CD14-positive monocyte (primary cell): ENCODE measurements around the gene RBFOX1. TPM values are rescaled to one million over a fixed set of nuclear protein-coding genes. Genes with fewer than 3 reads are reported as not detected.

Experiments
- DNase-seq, 3 donors: peaks; one replicate each; pipeline ENCODE4 v3.0.0-alpha.2; 2011 to 2022
- H2AFZ ChIP-seq: 2 replicates; pipeline ENCODE4 v1.6.0; 2012; ENCODE audit warnings: mild to moderate bottlenecking, low read depth, low read length, inconsistent platforms; ENCODE audit not compliant: insufficient read depth, poor library complexity, severe bottlenecking
- H3K27ac ChIP-seq, 2 donors: 1 replicate in 1 of 2; 2 replicates in 1 of 2; pipeline ENCODE4 v1.5.1; 2012 to 2013; ENCODE audit warnings: low read length in 2 of 2, control low read depth in 1 of 2, inconsistent platforms in 1 of 2, low read depth in 1 of 2, mild to moderate bottlenecking in 1 of 2
- H3K27me3 ChIP-seq, 2 donors: one replicate each; pipeline versions ENCODE4 v1.6.0 to v1.6.1; 2011 to 2013; ENCODE audit warnings: low read length in 2 of 2; ENCODE audit not compliant: control insufficient read depth in 2 of 2, insufficient read depth in 2 of 2
- H3K36me3 ChIP-seq, 2 donors: replicated peaks in 1 of 2; 1 replicate in 1 of 2; 2 replicates in 1 of 2; pipeline versions ENCODE4 v1.5.1 to v1.6.1; 2012 to 2013; ENCODE audit warnings: low read length in 2 of 2, control low read depth in 1 of 2, inconsistent platforms in 1 of 2, mild to moderate bottlenecking in 1 of 2; ENCODE audit not compliant: insufficient read depth in 2 of 2, control insufficient read depth in 1 of 2
- H3K4me1 ChIP-seq, 2 donors: 1 replicate in 1 of 2; 2 replicates in 1 of 2; pipeline versions ENCODE4 v1.5.1 to v1.6.1; 2012 to 2013; ENCODE audit warnings: low read length in 2 of 2, control low read depth in 1 of 2, inconsistent platforms in 1 of 2, mild to moderate bottlenecking in 1 of 2, moderate library complexity in 1 of 2; ENCODE audit not compliant: insufficient read depth in 2 of 2, control insufficient read depth in 1 of 2
- H3K4me2 ChIP-seq: replicated peaks from 2 replicates; pipeline ENCODE3; 2012; ENCODE audit warnings: low read length, moderate library complexity, mild to moderate bottlenecking; ENCODE audit not compliant: poor library complexity, severe bottlenecking; ENCODE audit errors: extremely low read depth
- H3K4me3 ChIP-seq, 3 experiments: fragments of 200-600 bp in 1 of 3; sonication (generic) in 1 of 3; replicated peaks in 1 of 3; 1 replicate in 2 of 3; 2 replicates in 1 of 3; pipeline ENCODE4 v1.5.1; 2011 to 2013; ENCODE audit warnings: low read length in 3 of 3, mild to moderate bottlenecking in 3 of 3, control low read depth in 2 of 3, low read depth in 2 of 3, inconsistent platforms in 1 of 3, moderate library complexity in 1 of 3
- H3K79me2 ChIP-seq: 2 replicates; pipeline ENCODE4 v1.6.0; 2012; ENCODE audit warnings: mild to moderate bottlenecking, control low read depth, inconsistent platforms, low read length, moderate library complexity; ENCODE audit not compliant: insufficient read depth
- H3K9ac ChIP-seq: 2 replicates; pipeline ENCODE4 v1.6.0; 2017; ENCODE audit warnings: low read length, mild to moderate bottlenecking; ENCODE audit not compliant: insufficient read depth, poor library complexity, severe bottlenecking
- H3K9me3 ChIP-seq, 2 donors: replicated peaks in 1 of 2; 1 replicate in 1 of 2; 2 replicates in 1 of 2; pipeline versions ENCODE4 v1.5.1 to v1.6.1; 2012 to 2013; ENCODE audit warnings: low read length in 2 of 2, control low read depth in 1 of 2; ENCODE audit not compliant: control insufficient read depth in 1 of 2, insufficient read depth in 1 of 2
- H4K20me1 ChIP-seq: 2 replicates; pipeline ENCODE4 v1.6.0; 2012; ENCODE audit warnings: mild to moderate bottlenecking, low read length, control low read depth, moderate library complexity; ENCODE audit not compliant: insufficient read depth
- H3K27ac Mint-ChIP-seq, 7 donors: one replicate each; pipeline ENCODE4 v1.8.0; 2020; ENCODE audit warnings: mild to moderate bottlenecking in 7 of 7, mixed read lengths in 7 of 7, moderate library complexity in 6 of 7, inconsistent platforms in 2 of 7
- H3K27me3 Mint-ChIP-seq, 3 donors: one replicate each; pipeline ENCODE4 v1.8.0; 2021 to 2022; ENCODE audit warnings: low read depth in 3 of 3, mild to moderate bottlenecking in 3 of 3, mixed read lengths in 3 of 3, moderate library complexity in 3 of 3, inconsistent platforms in 1 of 3
- H3K36me3 Mint-ChIP-seq, 2 donors: one replicate each; pipeline ENCODE4 v1.8.0; 2020; ENCODE audit warnings: mixed read lengths in 2 of 2, inconsistent platforms in 1 of 2, mild to moderate bottlenecking in 1 of 2
- H3K4me1 Mint-ChIP-seq: one replicate; pipeline ENCODE4 v1.8.0; 2020; ENCODE audit warnings: mild to moderate bottlenecking, mixed read lengths
- H3K4me3 Mint-ChIP-seq, 2 donors: one replicate each; pipeline ENCODE4 v1.8.0; 2020; ENCODE audit warnings: mild to moderate bottlenecking in 2 of 2, mixed read lengths in 2 of 2, moderate library complexity in 1 of 2
- H3K9me3 Mint-ChIP-seq, 7 donors: one replicate each; pipeline ENCODE4 v1.8.0; 2020 to 2022; ENCODE audit warnings: mixed read lengths in 7 of 7, mild to moderate bottlenecking in 6 of 7, moderate library complexity in 6 of 7, inconsistent platforms in 2 of 7
- WGBS: methylation state at CpG from one replicate; pipeline ENCODE4 v1.1.5; 2013; ENCODE audit warnings: missing lambda C conversion rate; ENCODE audit not compliant: insufficient coverage; 5-methylcytosine and 5-hydroxymethylcytosine counted together
- intact Hi-C, 2 donors: fragments of 100-400 bp; cut with micrococcal nuclease; formaldehyde crosslinking; loops; one replicate each; pipeline versions ENCODE4 v1.15.0 to v1.15.1; 2023
- polyA plus RNA-seq, 3 donors: library from polyadenylated mRNA; depleted of rRNA in 1 of 3; unstranded in 2 of 3; stranded (reverse) in 1 of 3; fragments of 300-500 nt in 2 of 3; fragments of >200 nt in 1 of 3; fragmentation: Illumina TruSeq in 2 of 3; gene quantifications; 1 replicate in 2 of 3; 2 replicates in 1 of 3; pipeline ENCODE4 v1.2.3, GENCODE V29; 2012 to 2021
- TF ChIP-seq, protein P1 (sequence below): fragments of 200-600 bp; IDR thresholded peaks from one replicate; pipeline ENCODE4 v1.8.0; 2022; ENCODE audit warnings: antibody characterized with exemption, mild to moderate bottlenecking

Gene RBFOX1
- polyA plus RNA-seq, 3 donors: not detected

DNA sequence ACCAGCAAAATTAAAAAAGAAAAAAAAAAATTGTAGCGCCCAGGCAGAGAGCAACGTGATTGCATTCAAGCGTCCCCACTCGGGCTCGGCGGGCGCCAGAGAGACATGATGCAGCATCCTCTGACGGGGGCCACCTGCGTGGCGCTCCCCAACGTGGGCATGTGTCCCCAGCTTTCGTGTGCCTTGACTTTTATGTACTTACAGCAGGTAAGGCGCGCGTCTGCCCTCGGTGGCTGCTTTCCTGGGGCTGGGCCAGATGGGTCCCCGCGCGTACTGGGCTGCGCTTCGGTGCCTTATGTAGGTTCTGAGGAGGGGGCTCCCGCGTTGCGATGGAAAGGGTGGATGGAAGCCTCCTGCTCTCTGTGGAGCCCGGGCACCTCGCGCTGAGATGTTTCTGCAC, 28.4 kb upstream of the RBFOX1 start:
- Histone ChIP-seq H4K20me1 (no peaks in the 10 kb centered on the region), H3K4me1 (no peaks in the 10 kb centered on the region), H3K4me3 (no peak overlapping the region), H3K27ac (no peak overlapping the region), H3K4me2 (no peak overlapping the region), H3K9ac (no peak overlapping the region), H3K9me3 (no peaks in the 10 kb centered on the region), H3K36me3 (no peaks in the 10 kb centered on the region), H3K79me2 (no peaks in the 10 kb centered on the region), H2AFZ (no peak overlapping the region), H3K27me3 (peaks cover 21 to 40% of the 10 kb centered on the region in 2 donors)
- Mint-ChIP-seq H3K4me1 (no peaks in the 10 kb centered on the region), H3K27me3 (peaks cover 39 to 40% (median 39%) of the 10 kb centered on the region in 3 donors), H3K27ac (no peak overlapping the region), H3K9me3 (peaks cover 0 to 7% (median 4%) of the 10 kb centered on the region in 7 donors), H3K36me3 (no peaks in the 10 kb centered on the region), H3K4me3 (peak overlapping the region in 1 of 2 donors; percentile 64)
- DNase-seq: no peak
- intact Hi-C loops: no loop called here
- TF ChIP-seq, protein P1, sequence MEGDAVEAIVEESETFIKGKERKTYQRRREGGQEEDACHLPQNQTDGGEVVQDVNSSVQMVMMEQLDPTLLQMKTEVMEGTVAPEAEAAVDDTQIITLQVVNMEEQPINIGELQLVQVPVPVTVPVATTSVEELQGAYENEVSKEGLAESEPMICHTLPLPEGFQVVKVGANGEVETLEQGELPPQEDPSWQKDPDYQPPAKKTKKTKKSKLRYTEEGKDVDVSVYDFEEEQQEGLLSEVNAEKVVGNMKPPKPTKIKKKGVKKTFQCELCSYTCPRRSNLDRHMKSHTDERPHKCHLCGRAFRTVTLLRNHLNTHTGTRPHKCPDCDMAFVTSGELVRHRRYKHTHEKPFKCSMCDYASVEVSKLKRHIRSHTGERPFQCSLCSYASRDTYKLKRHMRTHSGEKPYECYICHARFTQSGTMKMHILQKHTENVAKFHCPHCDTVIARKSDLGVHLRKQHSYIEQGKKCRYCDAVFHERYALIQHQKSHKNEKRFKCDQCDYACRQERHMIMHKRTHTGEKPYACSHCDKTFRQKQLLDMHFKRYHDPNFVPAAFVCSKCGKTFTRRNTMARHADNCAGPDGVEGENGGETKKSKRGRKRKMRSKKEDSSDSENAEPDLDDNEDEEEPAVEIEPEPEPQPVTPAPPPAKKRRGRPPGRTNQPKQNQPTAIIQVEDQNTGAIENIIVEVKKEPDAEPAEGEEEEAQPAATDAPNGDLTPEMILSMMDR: no peak
- WGBS: 4% methylated on average over 27 of the region's 27 CpGs

DNA sequence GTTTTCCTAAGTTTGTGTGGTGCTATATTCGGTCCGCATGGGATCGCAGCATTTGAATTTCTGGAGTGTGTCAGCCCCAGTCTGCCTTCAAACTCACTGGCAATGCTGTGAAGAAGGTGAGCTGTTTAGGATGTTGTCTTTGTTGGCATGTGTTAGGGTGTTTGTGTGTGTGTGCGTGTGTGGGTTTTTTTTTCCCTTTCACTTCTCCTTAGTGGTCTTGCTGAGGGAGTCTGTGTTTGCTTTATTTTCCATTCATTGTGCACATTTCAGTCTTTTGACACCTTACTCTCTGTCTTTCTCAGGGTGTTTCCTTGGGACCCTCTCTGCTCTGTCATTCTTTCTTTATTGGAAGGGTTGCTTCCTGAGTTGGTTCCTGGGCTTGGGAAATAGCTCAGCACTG, 27.7 kb upstream of the RBFOX1 start:
- TF ChIP-seq, protein P1: no peak
- no peaks in the 10 kb centered on the region for H4K20me1 ChIP-seq
- Mint-ChIP-seq H3K27ac (no peak overlapping the region), H3K4me1 (no peaks in the 10 kb centered on the region), H3K36me3 (no peaks in the 10 kb centered on the region), H3K4me3 (peak overlapping the region in 1 of 2 donors; percentile 64), H3K27me3 (peaks cover 38 to 40% (median 39%) of the 10 kb centered on the region in 3 donors), H3K9me3 (peaks cover 0 to 7% (median 4%) of the 10 kb centered on the region in 7 donors)
- no peak overlapping the region for H3K4me3 ChIP-seq
- intact Hi-C loops: no loop called here
- H3K9me3 ChIP-seq: no peaks in the 10 kb centered on the region
- H3K36me3 ChIP-seq: no peaks in the 10 kb centered on the region
- WGBS: 13% methylated on average over 3 of the region's 4 CpGs
- no peak for DNase-seq
- no peak overlapping the region for H3K9ac ChIP-seq
- H2AFZ ChIP-seq: no peak overlapping the region
- peaks cover 21 to 40% of the 10 kb centered on the region in 2 donors for H3K27me3 ChIP-seq
- H3K27ac ChIP-seq: no peak overlapping the region
- H3K4me2 ChIP-seq: no peak overlapping the region
- no peaks in the 10 kb centered on the region for H3K79me2 ChIP-seq
- H3K4me1 ChIP-seq: no peaks in the 10 kb centered on the region
